B cell (primary cell): Measurements from ENCODE around the gene GPR176. TPM values are rescaled to one million over a fixed set of nuclear protein-coding genes. Genes with fewer than 3 reads are reported as not detected.
A peak's percentile ranks its signal among the peaks of the same experiment; 100 is the strongest.

Source experiments
- ATAC-seq: fragments of 200-7000 bp; cut with Tn5 transposase; one replicate; pipeline ENCODE4 v1.10.0; 2021; ENCODE audit warnings: low read depth, mild to moderate bottlenecking, moderate number of reproducible peaks, moderate library complexity
- CTCF ChIA-PET: fragments of 350-600 bp; sonication (Branson Sonifier 250); formaldehyde crosslinking; loops from one replicate; lab custom pipeline; 2021; ENCODE audit warnings: antibody characterized with exemption, inconsistent platforms; lab: Charles Lee
- POLR2A ChIA-PET: fragments of 350-600 bp; sonication (Branson Sonifier 250); formaldehyde crosslinking; loops from one replicate; lab custom pipeline; 2021; ENCODE audit warnings: antibody characterized with exemption; lab: Charles Lee
- DNase-seq: peaks from one replicate; pipeline ENCODE4 v3.0.0; 2013
- H2AFZ ChIP-seq: 2 replicates; pipeline ENCODE4 v1.6.1; 2012; ENCODE audit warnings: mild to moderate bottlenecking, low read depth, low read length; ENCODE audit not compliant: insufficient read depth, poor library complexity, severe bottlenecking
- H3K27ac ChIP-seq, 2 donors: 1 replicate in 1 of 2; 2 replicates in 1 of 2; pipeline ENCODE4 v1.5.1; 2012 to 2013; ENCODE audit warnings: low read length in 2 of 2, mild to moderate bottlenecking in 2 of 2, moderate library complexity in 1 of 2
- H3K27me3 ChIP-seq, 4 experiments: fragments of 200-600 bp in 1 of 4; sonication (generic) in 1 of 4; replicated peaks in 1 of 4; 1 replicate in 2 of 4; 2 replicates in 2 of 4; pipeline versions ENCODE4 v1.6.1 to v1.7.0; 2013 to 2016; ENCODE audit warnings: low read length in 3 of 4, mild to moderate bottlenecking in 2 of 4, mixed read lengths in 1 of 4, moderate library complexity in 1 of 4; ENCODE audit not compliant: insufficient read depth in 4 of 4, control insufficient read depth in 3 of 4; ENCODE audit errors: control extremely low read depth in 1 of 4
- H3K36me3 ChIP-seq, 2 experiments: replicated peaks in 1 of 2; 1 replicate in 1 of 2; 2 replicates in 1 of 2; pipeline versions ENCODE4 v1.6.1 to v1.7.1; 2013; ENCODE audit warnings: low read length in 1 of 2; ENCODE audit not compliant: insufficient read depth in 2 of 2, control insufficient read depth in 1 of 2; ENCODE audit errors: control extremely low read depth in 1 of 2, extremely low read depth in 1 of 2
- H3K4me1 ChIP-seq, 2 donors: fragments of 200-600 bp in 1 of 2; sonication (generic) in 1 of 2; 1 replicate in 1 of 2; 2 replicates in 1 of 2; pipeline versions ENCODE4 v1.5.1 to v1.6.1; 2013 to 2017; ENCODE audit warnings: low read length in 2 of 2; ENCODE audit not compliant: control insufficient read depth in 2 of 2, insufficient read depth in 2 of 2
- H3K4me2 ChIP-seq: replicated peaks from 2 replicates; pipeline ENCODE3; 2012; ENCODE audit warnings: mild to moderate bottlenecking, low read depth, low read length; ENCODE audit not compliant: poor library complexity, severe bottlenecking
- H3K4me3 ChIP-seq, 5 experiments: fragments of 200-600 bp in 1 of 5; sonication (generic) in 1 of 5; 1 replicate in 3 of 5; 2 replicates in 2 of 5; pipeline versions ENCODE4 v1.5.1 to v1.7.0; 2011 to 2016; ENCODE audit warnings: low read length in 4 of 5, mild to moderate bottlenecking in 4 of 5, low read depth in 2 of 5, control low read depth in 1 of 5, moderate library complexity in 1 of 5; ENCODE audit not compliant: insufficient read depth in 1 of 5; ENCODE audit errors: control extremely low read depth in 1 of 5, extremely low read depth in 1 of 5
- H3K79me2 ChIP-seq: fragments of 200-600 bp; sonication (generic); one replicate; pipeline ENCODE4 v1.6.0; 2016; ENCODE audit warnings: low read length; ENCODE audit not compliant: control insufficient read depth, insufficient read depth
- H3K9ac ChIP-seq: fragments of 200-600 bp; sonication (generic); 2 replicates; pipeline ENCODE4 v1.6.1; 2017; ENCODE audit warnings: mild to moderate bottlenecking, low read length, moderate library complexity
- H3K9me3 ChIP-seq, 3 donors: one replicate each; pipeline versions ENCODE4 v1.6.1 to v1.7.1; 2013; ENCODE audit warnings: low read length in 2 of 3; ENCODE audit not compliant: control insufficient read depth in 2 of 3, insufficient read depth in 1 of 3; ENCODE audit errors: control extremely low read depth in 1 of 3
- H4K20me1 ChIP-seq: 2 replicates; pipeline ENCODE4 v1.6.0; 2012; ENCODE audit warnings: mild to moderate bottlenecking, low read length; ENCODE audit not compliant: insufficient read depth, control insufficient read depth, poor library complexity, severe bottlenecking
- H3K27ac Mint-ChIP-seq: one replicate; pipeline ENCODE4 v1.8.0; 2021; ENCODE audit warnings: mixed read lengths
- H3K27me3 Mint-ChIP-seq: one replicate; pipeline ENCODE4 v1.8.0; 2021; ENCODE audit warnings: mixed read lengths
- H3K4me1 Mint-ChIP-seq: one replicate; pipeline ENCODE4 v1.8.0; 2021; ENCODE audit warnings: mixed read lengths
- H3K4me3 Mint-ChIP-seq: one replicate; pipeline ENCODE4 v1.8.0; 2021; ENCODE audit warnings: mixed read lengths
- H3K9me3 Mint-ChIP-seq: one replicate; pipeline ENCODE4 v1.8.0; 2022; ENCODE audit warnings: mixed read lengths; ENCODE audit not compliant: insufficient read depth
- EZH2 ChIP-seq: IDR thresholded peaks from 2 replicates; pipeline ENCODE4 v1.6.1; 2012; ENCODE audit warnings: borderline replicate concordance, low read depth, mild to moderate bottlenecking, moderate library complexity, low read length; ENCODE audit not compliant: insufficient read depth, poor library complexity, severe bottlenecking
- WGBS: methylation state at CpG from one replicate; pipeline ENCODE4 v1.1.5; 2013; ENCODE audit warnings: missing lambda C conversion rate; ENCODE audit not compliant: insufficient coverage; 5-methylcytosine and 5-hydroxymethylcytosine counted together
- intact Hi-C: fragments of 100-400 bp; cut with micrococcal nuclease; formaldehyde crosslinking; loops from one replicate; pipeline ENCODE4 v1.10.0; 2022
- polyA plus RNA-seq: library from polyadenylated mRNA; depleted of rRNA; stranded (reverse); fragments of >200 nt; gene quantifications from 2 replicates; pipeline ENCODE4 v1.2.3, GENCODE V29; 2012
- total RNA-seq, 2 donors: library from RNA; stranded (reverse); fragments of 120-200 nt in 1 of 2; gene quantifications; 1 replicate in 1 of 2; 2 replicates in 1 of 2; pipeline versions ENCODE4 v1.2.3 to v1.2.4, GENCODE V29; 2013 to 2022
- TF ChIP-seq, protein P1 (sequence below): fragments of 200-600 bp; IDR thresholded peaks from one replicate; pipeline ENCODE4 v1.8.0; 2022; ENCODE audit warnings: antibody characterized with exemption, mild to moderate bottlenecking

GPR176 gene
- total and polyA plus RNA-seq, 2 donors (not counting 1 experiment from before 2014, with no cell fraction given): 0.07 to 0.30 TPM

DNA sequence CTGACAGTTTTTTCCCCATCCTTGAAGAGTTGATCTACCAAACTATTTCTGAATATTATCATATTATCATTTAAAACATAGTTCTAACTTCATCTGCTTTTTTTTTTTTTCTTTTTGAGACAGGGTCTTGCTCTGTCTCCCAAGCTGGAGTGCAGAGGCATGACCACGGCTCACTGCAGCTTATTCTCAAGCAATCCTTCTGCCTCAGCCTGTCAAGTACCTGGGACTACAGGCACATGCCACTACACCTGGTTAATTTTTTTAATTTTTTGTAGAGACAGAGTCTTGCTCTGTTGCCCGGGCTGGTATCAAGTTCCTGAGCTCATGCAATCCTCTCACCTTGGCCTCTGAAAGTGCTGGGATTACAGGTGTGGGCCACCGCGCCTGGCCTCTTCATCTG is 15.2 kb upstream of the GPR176 start:
- peaks cover 16 to 24% of the 10 kb centered on the region in 2 donors for H3K4me1 ChIP-seq
- no peak overlapping the region for H3K4me3 ChIP-seq
- no peaks in the 10 kb centered on the region for H4K20me1 ChIP-seq
- Mint-ChIP-seq H3K9me3 (no peaks in the 10 kb centered on the region), H3K4me1 (peaks cover 45% of the 10 kb centered on the region), H3K4me3 (peak overlapping the region; percentile 78), H3K27ac (no peak overlapping the region), H3K27me3 (peaks cover 13% of the 10 kb centered on the region)
- WGBS: 92% methylated on average over 4 of the region's 4 CpGs
- H3K36me3 ChIP-seq: peaks cover 0 to 5% of the 10 kb centered on the region in 2 experiments
- TF ChIP-seq, protein P1, sequence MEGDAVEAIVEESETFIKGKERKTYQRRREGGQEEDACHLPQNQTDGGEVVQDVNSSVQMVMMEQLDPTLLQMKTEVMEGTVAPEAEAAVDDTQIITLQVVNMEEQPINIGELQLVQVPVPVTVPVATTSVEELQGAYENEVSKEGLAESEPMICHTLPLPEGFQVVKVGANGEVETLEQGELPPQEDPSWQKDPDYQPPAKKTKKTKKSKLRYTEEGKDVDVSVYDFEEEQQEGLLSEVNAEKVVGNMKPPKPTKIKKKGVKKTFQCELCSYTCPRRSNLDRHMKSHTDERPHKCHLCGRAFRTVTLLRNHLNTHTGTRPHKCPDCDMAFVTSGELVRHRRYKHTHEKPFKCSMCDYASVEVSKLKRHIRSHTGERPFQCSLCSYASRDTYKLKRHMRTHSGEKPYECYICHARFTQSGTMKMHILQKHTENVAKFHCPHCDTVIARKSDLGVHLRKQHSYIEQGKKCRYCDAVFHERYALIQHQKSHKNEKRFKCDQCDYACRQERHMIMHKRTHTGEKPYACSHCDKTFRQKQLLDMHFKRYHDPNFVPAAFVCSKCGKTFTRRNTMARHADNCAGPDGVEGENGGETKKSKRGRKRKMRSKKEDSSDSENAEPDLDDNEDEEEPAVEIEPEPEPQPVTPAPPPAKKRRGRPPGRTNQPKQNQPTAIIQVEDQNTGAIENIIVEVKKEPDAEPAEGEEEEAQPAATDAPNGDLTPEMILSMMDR: no peak
- TF ChIP-seq EZH2: no peak
- no peak overlapping the region for H3K4me2 ChIP-seq
- intact Hi-C loops: loop anchor here (2.0 kb wide), 1 partner anchor 152 kb away; the partner anchor contains the start of gene FSIP1
- POLR2A ChIA-PET: no interaction called here
- peaks cover 0 to 12% (median 3%) of the 10 kb centered on the region in 4 experiments for H3K27me3 ChIP-seq
- ATAC-seq (no peak), DNase-seq (no peak)
- H2AFZ ChIP-seq: no peak overlapping the region
- no peak overlapping the region for H3K9ac ChIP-seq
- H3K27ac ChIP-seq: no peak overlapping the region
- CTCF ChIA-PET: interaction anchor here (0.7 to 1.5 kb wide), 4 partner anchors 37 to 388 kb away, joined by 3 to 4 read pairs (median 3); no protein-coding TSS in a partner anchor
- peaks cover 17% of the 10 kb centered on the region for H3K79me2 ChIP-seq
- H3K9me3 ChIP-seq: no peaks in the 10 kb centered on the region

DNA sequence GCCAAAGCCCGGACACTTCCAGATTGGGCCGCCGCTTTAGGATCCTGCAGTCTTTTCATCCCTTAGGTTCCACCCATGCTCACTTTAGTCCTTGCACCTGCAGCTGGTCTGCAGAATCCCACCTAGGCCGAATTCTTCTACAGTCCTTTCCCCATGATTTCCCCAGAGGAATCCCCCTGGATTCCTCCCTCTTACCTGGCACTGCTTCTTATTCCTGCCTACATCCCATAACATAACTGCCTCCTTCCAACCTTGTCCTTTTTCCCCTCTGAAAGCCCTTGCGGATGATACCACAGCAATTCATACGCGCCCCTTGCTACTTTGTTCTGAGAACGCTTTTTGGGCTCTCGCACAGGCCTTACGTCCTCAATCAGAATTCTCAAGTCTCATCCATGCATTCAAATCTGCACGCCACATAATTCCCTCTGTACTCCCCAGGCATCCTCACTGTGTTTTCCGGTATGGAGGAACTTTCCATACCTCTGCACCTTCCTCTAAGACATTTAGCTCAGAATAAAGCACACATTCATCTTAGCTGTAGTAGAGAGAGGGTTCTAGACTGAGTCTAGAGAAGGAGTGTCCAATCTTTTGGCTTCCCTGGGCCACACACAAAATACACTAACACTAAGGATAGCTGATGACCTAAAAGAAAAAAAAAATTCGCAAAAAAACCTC is 14.5 kb upstream of the GPR176 start:
- H3K4me2 ChIP-seq: peak overlapping the region; percentile 81
- POLR2A ChIA-PET: no interaction called here
- peaks cover 16% of the 10 kb centered on the region for H3K27me3 Mint-ChIP-seq
- H2AFZ ChIP-seq: peak overlapping the region; percentile 87
- DNase-seq: no peak
- no peak for ATAC-seq
- no peaks in the 10 kb centered on the region for H3K9me3 Mint-ChIP-seq
- H3K4me1 ChIP-seq: peaks cover 13 to 23% of the 10 kb centered on the region in 2 donors
- intact Hi-C loops: loop anchor here (1.0 to 5.0 kb wide), 4 partner anchors 13 to 348 kb away; partner anchors contain the start of genes ANKRD63, BMF and FSIP1
- peak overlapping the region in 1 of 2 donors; percentile 71 for H3K27ac ChIP-seq
- H3K9ac ChIP-seq: peak overlapping the region; percentile 75
- H3K9me3 ChIP-seq: no peaks in the 10 kb centered on the region
- H3K27ac Mint-ChIP-seq: peak overlapping the region; percentile 39
- H3K36me3 ChIP-seq: no peaks in the 10 kb centered on the region
- peaks cover 0 to 12% (median 3%) of the 10 kb centered on the region in 4 experiments for H3K27me3 ChIP-seq
- H3K4me3 ChIP-seq: peak overlapping the region; percentile 45 to 80 (median 68)
- WGBS: 18% methylated on average over 12 of the region's 13 CpGs
- peak overlapping the region; percentile 91 for H3K4me3 Mint-ChIP-seq
- H4K20me1 ChIP-seq: no peaks in the 10 kb centered on the region
- TF ChIP-seq, protein P1: no peak
- TF ChIP-seq EZH2: no peak
- H3K4me1 Mint-ChIP-seq: peaks cover 38% of the 10 kb centered on the region
- H3K79me2 ChIP-seq: peaks cover 17% of the 10 kb centered on the region
- CTCF ChIA-PET: interaction anchor here (1.0 to 1.5 kb wide), 3 partner anchors 102 to 388 kb away, joined by 3 to 4 read pairs (median 3); no protein-coding TSS in a partner anchor
